HEK293T (cell line): Measurements from ENCODE around the gene FHOD3.

ENCODE experiments used
- CTCF ChIA-PET: fragments of 350-600 bp; formaldehyde crosslinking; extraction: SDS; loops from one replicate; lab custom pipeline; 2021; ENCODE audit warnings: antibody characterized with exemption, inconsistent platforms; lab: Yijun Ruan, JAX
- POLR2A ChIA-PET: fragments of 350-600 bp; formaldehyde crosslinking; extraction: SDS; loops from one replicate; lab custom pipeline; 2020; ENCODE audit warnings: antibody characterized with exemption, inconsistent platforms; lab: Yijun Ruan, JAX
- DNase-seq: peaks from one replicate; pipeline ENCODE4 v3.0.0; 2012; ENCODE audit warnings: mixed read lengths; ENCODE audit errors: extremely low spot score
- ARNT ChIP-seq: fragments of 450-650 bp; IDR thresholded peaks from 2 replicates; pipeline ENCODE4 v1.6.1; 2017; ENCODE audit warnings: mild to moderate bottlenecking
- BHLHE40 ChIP-seq: fragments of 450-650 bp; IDR thresholded peaks from 2 replicates; pipeline ENCODE4 v1.6.1; 2016; ENCODE audit warnings: mild to moderate bottlenecking, moderate library complexity, borderline replicate concordance
- CTBP1 ChIP-seq: fragments of 450-650 bp; IDR thresholded peaks from 2 replicates; pipeline ENCODE4 v1.6.1; 2016; ENCODE audit warnings: borderline replicate concordance
- ELF4 ChIP-seq: fragments of 450-650 bp; IDR thresholded peaks from 2 replicates; pipeline ENCODE4 v1.6.1; 2017; ENCODE audit warnings: antibody characterized with exemption
- FOXA1 ChIP-seq: fragments of 450-650 bp; IDR thresholded peaks from 2 replicates; pipeline ENCODE4 v1.6.1; 2016; ENCODE audit warnings: mild to moderate bottlenecking
- FOXK2 ChIP-seq: fragments of 450-650 bp; IDR thresholded peaks from 2 replicates; pipeline ENCODE4 v1.6.1; 2016; ENCODE audit warnings: mild to moderate bottlenecking
- FOXM1 ChIP-seq: fragments of 450-650 bp; IDR thresholded peaks from 2 replicates; pipeline ENCODE4 v1.6.1; 2017; ENCODE audit warnings: mild to moderate bottlenecking, borderline replicate concordance
- HDGF ChIP-seq: fragments of 450-650 bp; IDR thresholded peaks from 2 replicates; pipeline ENCODE4 v1.6.1; 2017; ENCODE audit warnings: antibody characterized with exemption, borderline replicate concordance
- L3MBTL2 ChIP-seq: fragments of 450-650 bp; conservative IDR thresholded peaks from 2 replicates; pipeline ENCODE4 v1.6.1; 2016; ENCODE audit warnings: mild to moderate bottlenecking
- LEF1 ChIP-seq: fragments of 450-650 bp; IDR thresholded peaks from 2 replicates; pipeline ENCODE4 v1.6.1; 2017; ENCODE audit warnings: mild to moderate bottlenecking, borderline replicate concordance
- NFRKB ChIP-seq: fragments of 450-650 bp; IDR thresholded peaks from 2 replicates; pipeline ENCODE4 v1.6.1; 2016; ENCODE audit warnings: mild to moderate bottlenecking, moderate library complexity
- PKNOX1 ChIP-seq: fragments of 450-650 bp; IDR thresholded peaks from 2 replicates; pipeline ENCODE4 v1.6.1; 2016
- SP1 ChIP-seq: fragments of 450-650 bp; IDR thresholded peaks from 2 replicates; pipeline ENCODE4 v1.6.1; 2017
- SUZ12 ChIP-seq: fragments of 450-650 bp; IDR thresholded peaks from 2 replicates; pipeline ENCODE4 v1.6.1; 2016; ENCODE audit warnings: mild to moderate bottlenecking
- TARDBP ChIP-seq: fragments of 450-650 bp; IDR thresholded peaks from 2 replicates; pipeline ENCODE4 v1.6.1; 2016
- ZNF384 ChIP-seq: fragments of 450-650 bp; IDR thresholded peaks from 2 replicates; pipeline ENCODE4 v1.6.1; 2016

FHOD3 gene

DNA sequence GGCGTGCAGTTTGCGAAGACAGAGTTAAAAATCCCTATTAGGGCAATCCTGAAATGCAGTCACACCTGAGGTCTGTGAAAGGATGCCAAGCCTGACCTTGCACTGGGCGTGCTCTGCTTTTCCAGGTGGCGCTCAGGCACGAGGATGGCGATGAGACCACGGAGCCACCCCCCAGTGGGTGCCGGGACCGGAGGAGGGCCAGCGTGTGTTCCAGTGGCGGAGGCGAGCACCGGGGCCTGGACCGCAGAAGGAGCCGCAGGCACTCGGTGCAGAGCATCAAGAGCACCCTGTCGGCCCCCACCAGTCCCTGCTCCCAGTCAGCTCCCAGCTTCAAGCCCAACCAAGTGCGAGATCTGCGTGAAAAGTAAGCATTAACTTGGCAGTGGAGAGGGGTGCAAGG lies 327.9 kb downstream of the FHOD3 start:
- CTCF ChIA-PET: no interaction called here
- no peak for TF ChIP-seq LEF1
- POLR2A ChIA-PET: no interaction called here
- no peak for DNase-seq

GRCh38 chr18:36627637-36628036 lies 330.1 kb downstream of the FHOD3 start:
- DNase-seq: no peak
- ChIA-PET POLR2A (no interaction called here), CTCF (no interaction called here)
- TF ChIP-seq SP1 (no peak), LEF1 (no peak)

DNA sequence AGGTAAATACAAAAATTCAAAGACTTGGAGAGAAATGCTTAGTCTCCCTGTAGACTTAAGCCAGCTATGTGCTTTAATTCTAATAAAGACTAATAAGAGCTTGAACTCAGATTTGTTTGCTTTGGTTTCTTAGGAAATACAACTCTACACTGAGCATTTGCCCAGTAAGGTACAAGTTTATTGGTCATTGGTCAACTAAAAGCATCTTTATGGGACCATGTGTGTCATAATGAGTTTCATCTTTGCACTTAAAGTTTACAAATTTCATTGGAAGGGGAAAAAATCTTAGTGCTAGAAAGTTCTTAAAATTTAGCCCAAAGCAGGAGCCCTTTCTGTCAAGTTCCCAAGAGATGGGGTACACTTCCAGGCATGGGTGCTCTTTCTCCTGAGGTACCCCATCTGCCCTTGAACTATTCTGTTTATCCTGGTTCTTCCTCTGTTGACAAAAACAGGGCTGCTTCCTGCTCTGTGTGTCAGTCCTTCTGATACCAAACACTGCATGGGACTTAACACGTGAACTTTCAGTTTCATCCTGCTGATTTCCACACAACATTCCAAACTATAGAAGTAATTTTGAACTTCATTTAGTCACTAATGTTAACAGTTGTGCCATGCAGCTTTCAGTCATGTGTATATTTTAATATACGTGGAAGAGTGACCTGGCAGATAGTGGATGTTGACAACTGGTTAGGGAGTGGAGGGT lies 331.1 kb downstream of the FHOD3 start:
- TF ChIP-seq SUZ12 (no peak), L3MBTL2 (no peak), LEF1 (no peak), FOXK2 (no peak), NFRKB (no peak), TARDBP (no peak), FOXA1 (no peak)
- no peak for DNase-seq
- CTCF ChIA-PET: no interaction called here
- POLR2A ChIA-PET: no interaction called here

DNA sequence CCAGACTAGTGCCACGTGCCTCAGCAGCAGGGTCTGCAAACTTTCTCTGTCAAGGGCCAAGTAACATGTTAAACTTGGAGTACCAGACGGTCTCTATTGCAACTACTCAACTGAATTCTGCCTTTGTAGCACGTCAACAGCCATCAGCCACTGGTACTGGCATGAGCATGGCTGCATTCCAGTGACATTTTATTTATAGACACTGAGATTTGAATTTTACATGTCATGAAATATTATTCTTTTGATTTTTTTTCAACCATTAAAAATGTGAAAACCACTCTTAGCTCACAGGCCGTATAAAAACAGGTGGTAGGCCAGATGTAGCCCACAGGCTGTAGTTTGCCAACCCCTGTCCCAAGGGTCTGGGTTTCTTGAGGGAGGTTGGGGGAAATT lies 331.6 kb downstream of the FHOD3 start:
- no peak for DNase-seq
- ChIA-PET CTCF (no interaction called here), POLR2A (no interaction called here)
- TF ChIP-seq ARNT: no peak
- TF ChIP-seq SUZ12: no peak
- TF ChIP-seq TARDBP: no peak
- no peak for TF ChIP-seq CTBP1
- no peak for TF ChIP-seq ELF4
- no peak for TF ChIP-seq HDGF
- TF ChIP-seq FOXK2: no peak
- TF ChIP-seq SP1: no peak
- TF ChIP-seq FOXA1: no peak

DNA sequence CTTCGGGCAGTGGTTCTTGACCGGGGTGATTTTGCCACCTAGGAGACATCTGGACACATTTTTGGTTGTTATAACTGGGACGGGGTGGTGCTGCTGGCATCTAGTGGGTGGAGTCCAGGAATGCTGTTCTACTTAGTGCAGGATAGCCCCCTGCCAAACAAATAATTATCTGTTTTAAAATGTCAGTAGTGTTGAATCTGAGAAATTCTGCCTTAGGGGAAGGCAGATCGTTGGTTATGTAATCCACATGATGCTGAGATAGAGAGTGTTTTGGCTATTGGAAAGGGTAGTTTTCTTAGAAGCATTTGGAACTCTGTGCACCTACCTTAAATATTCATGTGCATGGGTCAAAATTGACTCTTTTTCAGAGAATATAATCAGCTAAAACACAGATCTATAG lies 332.3 kb downstream of the FHOD3 start:
- ChIA-PET POLR2A (no interaction called here), CTCF (no interaction called here)
- no peak for DNase-seq
- no peak for TF ChIP-seq FOXK2
- no peak for TF ChIP-seq PKNOX1
- TF ChIP-seq HDGF: no peak
- no peak for TF ChIP-seq ELF4
- no peak for TF ChIP-seq TARDBP
- TF ChIP-seq SUZ12: no peak
- no peak for TF ChIP-seq FOXM1
- no peak for TF ChIP-seq ZNF384
- no peak for TF ChIP-seq NFRKB
- no peak for TF ChIP-seq BHLHE40
- no peak for TF ChIP-seq FOXA1
- TF ChIP-seq SP1: no peak
- no peak for TF ChIP-seq L3MBTL2
- TF ChIP-seq CTBP1: no peak
- TF ChIP-seq LEF1: no peak

DNA sequence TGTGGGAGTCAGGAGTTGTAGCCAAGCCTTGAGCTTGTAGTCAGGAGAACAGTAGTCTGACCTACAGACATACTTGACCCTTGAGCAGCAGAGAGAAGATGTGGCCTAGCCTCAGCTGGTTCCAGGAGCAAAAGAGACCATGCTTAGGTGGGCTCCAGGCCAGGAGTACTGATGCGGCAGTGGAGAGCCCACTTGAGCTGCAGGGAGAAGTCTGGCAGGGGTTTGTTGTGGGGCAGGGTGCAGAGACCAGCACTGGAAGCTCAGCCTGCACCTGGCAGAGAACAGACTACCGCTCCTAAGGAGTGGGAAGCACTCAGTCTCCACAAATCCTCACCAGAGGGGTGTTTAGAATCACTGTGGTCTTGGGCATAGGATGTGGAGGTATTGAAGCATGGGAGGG lies 333.4 kb downstream of the FHOD3 start:
- ChIA-PET CTCF (no interaction called here), POLR2A (no interaction called here)
- no peak for DNase-seq
- no peak for TF ChIP-seq ARNT
- no peak for TF ChIP-seq TARDBP
- TF ChIP-seq L3MBTL2: no peak
- no peak for TF ChIP-seq SP1
- no peak for TF ChIP-seq BHLHE40
- no peak for TF ChIP-seq PKNOX1
- no peak for TF ChIP-seq SUZ12

- POLR2A ChIA-PET: no interaction called here
- TF ChIP-seq ELF4: no peak
- TF ChIP-seq FOXA1: no peak
- TF ChIP-seq SP1: no peak
- TF ChIP-seq ARNT: no peak
- TF ChIP-seq SUZ12: no peak
- no peak for TF ChIP-seq LEF1
- TF ChIP-seq FOXK2: no peak
- no peak for TF ChIP-seq TARDBP
- TF ChIP-seq FOXM1: no peak
- TF ChIP-seq CTBP1: no peak
- no peak for TF ChIP-seq BHLHE40
- TF ChIP-seq HDGF: no peak
- no peak for TF ChIP-seq PKNOX1
- no peak for TF ChIP-seq NFRKB
- no peak for TF ChIP-seq L3MBTL2
- no peak for TF ChIP-seq ZNF384
- DNase-seq: no peak
- CTCF ChIA-PET: no interaction called here
Observed at GRCh38 chr18:36633961-36634412, 336.5 kb downstream of the FHOD3 start.
